ENCODE results near the gene HSPH1. TPM values are rescaled to one million over a fixed set of nuclear protein-coding genes. Genes with fewer than 3 reads are reported as not detected.

Gene HSPH1
- total and polyA plus RNA-seq, 2 donors (not counting 3 experiments of a cell fraction or from before 2014, with no cell fraction given) = 15.8 to 124 TPM

DNA sequence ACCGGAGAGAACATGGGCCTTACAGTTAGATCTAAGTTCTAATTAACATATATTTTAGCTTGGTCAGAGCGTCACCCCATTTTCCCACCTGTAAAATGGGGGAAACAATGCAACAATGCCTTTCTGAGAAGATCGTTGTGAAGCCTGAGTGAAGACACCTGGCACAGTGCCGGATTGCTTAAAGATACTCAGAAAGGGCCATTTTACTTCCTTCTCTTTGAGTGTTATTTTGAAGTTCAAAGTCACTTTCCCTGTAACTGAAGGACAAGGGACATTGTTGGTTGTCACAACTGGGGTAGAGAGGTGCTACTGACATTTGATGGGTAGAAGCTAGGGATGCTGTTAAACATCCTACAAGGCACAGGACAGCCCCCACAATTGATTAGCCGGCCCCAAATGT is 28.1 kb downstream of the HSPH1 start:
- TF ChIP-seq POLR2A (IDR thresholded peaks at IDR 0.05; ENCODE audit: low read depth, low read length) (no peak), MYC (IDR thresholded peaks at IDR 0.05; ENCODE audit: low read depth, low read length) (no peak)
- Histone ChIP-seq H3K79me2 (ENCODE audit: control insufficient read depth, insufficient read depth, low read length) (no peaks in the 10 kb centered on the region), H4K20me1 (replicated peaks; ENCODE audit: control insufficient read depth, extremely low read depth, insufficient read depth, low read length) (no peaks in the 10 kb centered on the region), H3K9ac (replicated peaks; ENCODE audit: extremely low read depth, insufficient read depth, low read length) (no peak overlapping the region), H3K9me1 (replicated peaks; ENCODE audit: control insufficient read depth, extremely low read depth, insufficient read depth, low read length) (no peaks in the 10 kb centered on the region), H2AFZ (ENCODE audit: low read depth, low read length) (no peak overlapping the region), H3K9me3 (replicated peaks; ENCODE audit: control insufficient read depth, insufficient read depth, low read length) (no peaks in the 10 kb centered on the region), H3K4me1 (ENCODE audit: control insufficient read depth, extremely low read depth, insufficient read depth, low read length) (no peaks in the 10 kb centered on the region), H3K4me3 (replicated peaks in 1 of 3; ENCODE audit: insufficient read depth in 1 of 3, low read depth in 1 of 3, low read length in 3 of 3) (no peak overlapping the region), H3K27me3 (ENCODE audit: control insufficient read depth in 2 of 2, insufficient read depth in 2 of 2, low read length in 2 of 2) (peaks cover 0 to 3% of the 10 kb centered on the region in 2 experiments), H3K4me2 (ENCODE audit: insufficient read depth, low read length) (no peak overlapping the region), H3K36me3 (ENCODE audit: control insufficient read depth in 2 of 2, extremely low read depth in 1 of 2, insufficient read depth in 2 of 2, low read length in 2 of 2) (peaks cover 2 to 18% of the 10 kb centered on the region in 2 experiments), H3K27ac (ENCODE audit: insufficient read depth, low read depth, low read length) (no peak overlapping the region)
- dilution Hi-C loops (cut with MboI; ENCODE audit: extremely low pct_ligation_motif_present, low sequenced_read_pairs) (no loop called here), intact Hi-C loops (cut with micrococcal nuclease) (loop anchor here (5.0 kb wide), 1 partner anchor 86 kb away; no protein-coding TSS in a partner anchor)
- no TSS peak for BruUV-seq (replicated peaks)
- DNase-seq (ENCODE audit: low read depth, low spot score) (no peak), FAIRE-seq (no peak)
- POLR2A ChIA-PET = no interaction called here
- CTCF ChIA-PET = interaction anchor here (1.2 kb wide), 1 partner anchor 85 kb away, joined by 3 read pairs; no protein-coding TSS in a partner anchor

GRCh38 chr13:31131470-31131961 is 30.2 kb downstream of the HSPH1 start:
- Histone ChIP-seq H3K9ac (replicated peaks; ENCODE audit: extremely low read depth, insufficient read depth, low read length) (no peak overlapping the region), H2AFZ (ENCODE audit: low read depth, low read length) (no peak overlapping the region), H4K20me1 (replicated peaks; ENCODE audit: control insufficient read depth, extremely low read depth, insufficient read depth, low read length) (no peaks in the 10 kb centered on the region), H3K27ac (ENCODE audit: insufficient read depth, low read depth, low read length) (no peak overlapping the region), H3K4me2 (ENCODE audit: insufficient read depth, low read length) (no peak overlapping the region), H3K4me1 (ENCODE audit: control insufficient read depth, extremely low read depth, insufficient read depth, low read length) (no peaks in the 10 kb centered on the region), H3K27me3 (ENCODE audit: control insufficient read depth in 2 of 2, insufficient read depth in 2 of 2, low read length in 2 of 2) (peaks cover 0 to 12% of the 10 kb centered on the region in 2 experiments), H3K9me1 (replicated peaks; ENCODE audit: control insufficient read depth, extremely low read depth, insufficient read depth, low read length) (no peaks in the 10 kb centered on the region), H3K36me3 (ENCODE audit: control insufficient read depth in 2 of 2, extremely low read depth in 1 of 2, insufficient read depth in 2 of 2, low read length in 2 of 2) (peaks cover 0 to 5% of the 10 kb centered on the region in 2 experiments), H3K9me3 (replicated peaks; ENCODE audit: control insufficient read depth, insufficient read depth, low read length) (no peaks in the 10 kb centered on the region), H3K4me3 (replicated peaks in 1 of 3; ENCODE audit: insufficient read depth in 1 of 3, low read depth in 1 of 3, low read length in 3 of 3) (no peak overlapping the region), H3K79me2 (ENCODE audit: control insufficient read depth, insufficient read depth, low read length) (no peaks in the 10 kb centered on the region)
- intact Hi-C loops (cut with micrococcal nuclease) = loop anchor here (5.0 kb wide), 1 partner anchor 84 kb away; no protein-coding TSS in a partner anchor
- TF ChIP-seq POLR2AphosphoS5 (IDR thresholded peaks at IDR 0.05; ENCODE audit: insufficient read depth, low read depth, low read length) (no peak), GATA2 (IDR thresholded peaks at IDR 0.05; ENCODE audit: insufficient read depth, insufficient read length, low read depth, low read length) (no peak), EZH2 (IDR thresholded peaks at IDR 0.05; ENCODE audit: borderline replicate concordance, low read depth, low read length, severe bottlenecking) (no peak), JUN (IDR thresholded peaks at IDR 0.05; ENCODE audit: borderline replicate concordance, insufficient read depth, insufficient read length, low read depth) (no peak), POLR2A (IDR thresholded peaks at IDR 0.05; ENCODE audit: low read depth, low read length) (no peak), FOS (IDR thresholded peaks at IDR 0.05; ENCODE audit: borderline replicate concordance, insufficient read depth, low read length) (no peak), MYC (IDR thresholded peaks at IDR 0.05; ENCODE audit: low read depth, low read length) (no peak)
- TF ChIP-seq, protein P1, sequence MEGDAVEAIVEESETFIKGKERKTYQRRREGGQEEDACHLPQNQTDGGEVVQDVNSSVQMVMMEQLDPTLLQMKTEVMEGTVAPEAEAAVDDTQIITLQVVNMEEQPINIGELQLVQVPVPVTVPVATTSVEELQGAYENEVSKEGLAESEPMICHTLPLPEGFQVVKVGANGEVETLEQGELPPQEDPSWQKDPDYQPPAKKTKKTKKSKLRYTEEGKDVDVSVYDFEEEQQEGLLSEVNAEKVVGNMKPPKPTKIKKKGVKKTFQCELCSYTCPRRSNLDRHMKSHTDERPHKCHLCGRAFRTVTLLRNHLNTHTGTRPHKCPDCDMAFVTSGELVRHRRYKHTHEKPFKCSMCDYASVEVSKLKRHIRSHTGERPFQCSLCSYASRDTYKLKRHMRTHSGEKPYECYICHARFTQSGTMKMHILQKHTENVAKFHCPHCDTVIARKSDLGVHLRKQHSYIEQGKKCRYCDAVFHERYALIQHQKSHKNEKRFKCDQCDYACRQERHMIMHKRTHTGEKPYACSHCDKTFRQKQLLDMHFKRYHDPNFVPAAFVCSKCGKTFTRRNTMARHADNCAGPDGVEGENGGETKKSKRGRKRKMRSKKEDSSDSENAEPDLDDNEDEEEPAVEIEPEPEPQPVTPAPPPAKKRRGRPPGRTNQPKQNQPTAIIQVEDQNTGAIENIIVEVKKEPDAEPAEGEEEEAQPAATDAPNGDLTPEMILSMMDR (IDR thresholded peaks at IDR 0.05; ENCODE audit: extremely low read depth in 1 of 2, insufficient read depth in 1 of 2, low read depth in 1 of 2, low read length in 2 of 2) = no peak
- TF ChIP-seq, protein P2, sequence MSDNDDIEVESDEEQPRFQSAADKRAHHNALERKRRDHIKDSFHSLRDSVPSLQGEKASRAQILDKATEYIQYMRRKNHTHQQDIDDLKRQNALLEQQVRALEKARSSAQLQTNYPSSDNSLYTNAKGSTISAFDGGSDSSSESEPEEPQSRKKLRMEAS (IDR thresholded peaks at IDR 0.05; ENCODE audit: insufficient read depth, insufficient read length) = no peak
- ChIA-PET CTCF (interaction anchor here (0.7 to 0.9 kb wide), 2 partner anchors 83 to 87 kb away, joined by 3 read pairs; no protein-coding TSS in a partner anchor), POLR2A (no interaction called here)
- FAIRE-seq = no peak
- dilution Hi-C loops (cut with MboI; ENCODE audit: extremely low pct_ligation_motif_present, low sequenced_read_pairs) = no loop called here
- no peak for DNase-seq (ENCODE audit: low read depth, low spot score)
- BruUV-seq (replicated peaks) = no TSS peak

All from endothelial cell of umbilical vein (primary cell).